ENCODE results near the gene SLC25A38. TPM values are rescaled to one million over a fixed set of nuclear protein-coding genes. Genes with fewer than 3 reads are reported as not detected.
"Not testable (repeated sequence)": the region's sequence is repeated elsewhere in the genome, so short reads cannot be mapped to it uniquely, and the experiment has no call there.

The SLC25A38 gene
- total RNA-seq, 4 donors from 2014 or later: 10.5 to 61.7 (median 40.4) TPM

DNA sequence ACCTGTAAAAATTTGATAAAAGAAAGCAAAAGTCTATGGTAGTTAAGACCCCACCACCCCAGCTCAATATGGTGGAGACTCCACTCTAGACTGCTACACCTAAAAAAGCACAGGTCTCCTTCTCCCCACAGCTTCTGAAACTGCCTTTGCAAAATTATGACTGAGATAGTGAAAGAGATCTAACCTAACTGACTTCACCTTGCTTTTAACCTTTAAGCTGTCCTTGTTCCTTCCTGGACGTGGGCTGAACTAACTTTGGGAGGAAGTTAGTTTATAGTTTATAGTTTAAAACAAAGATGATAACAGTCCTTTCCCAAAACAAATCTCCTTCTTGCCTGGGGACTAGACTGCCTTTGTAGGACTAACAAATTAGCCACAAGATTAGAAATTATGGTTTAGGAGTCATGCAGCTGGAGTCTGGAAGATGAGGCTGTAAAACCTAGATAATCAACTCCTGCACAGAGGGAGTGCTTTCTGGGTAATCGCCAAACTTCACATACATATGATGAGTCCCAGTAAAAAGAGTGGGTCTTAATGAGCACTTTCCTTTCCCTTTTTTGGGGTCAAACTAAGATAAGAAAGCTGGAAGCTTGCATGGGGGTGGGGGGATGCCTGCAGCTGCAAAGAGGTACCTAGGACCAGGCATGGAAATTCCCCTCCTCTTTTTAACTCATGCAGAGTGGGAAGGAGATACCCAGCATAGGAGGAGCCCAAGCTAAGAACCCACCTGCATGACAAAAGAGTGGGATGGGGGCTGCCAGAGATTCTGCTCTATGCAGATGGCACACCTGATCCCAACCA lies 36.2 kb upstream of the SLC25A38 start:
- H3K27me3 ChIP-seq: no peaks in the 10 kb centered on the region
- no peak for DNase-seq
- H3K4me3 ChIP-seq: no peak overlapping the region
- 11 to 15% methylated on average over 2 of the region's 2 CpGs for WGBS, 2 donors (ENCODE audit: low coverage in 1 of 2)
- H3K9me3 ChIP-seq: no peaks in the 10 kb centered on the region
- TF ChIP-seq, protein P1, sequence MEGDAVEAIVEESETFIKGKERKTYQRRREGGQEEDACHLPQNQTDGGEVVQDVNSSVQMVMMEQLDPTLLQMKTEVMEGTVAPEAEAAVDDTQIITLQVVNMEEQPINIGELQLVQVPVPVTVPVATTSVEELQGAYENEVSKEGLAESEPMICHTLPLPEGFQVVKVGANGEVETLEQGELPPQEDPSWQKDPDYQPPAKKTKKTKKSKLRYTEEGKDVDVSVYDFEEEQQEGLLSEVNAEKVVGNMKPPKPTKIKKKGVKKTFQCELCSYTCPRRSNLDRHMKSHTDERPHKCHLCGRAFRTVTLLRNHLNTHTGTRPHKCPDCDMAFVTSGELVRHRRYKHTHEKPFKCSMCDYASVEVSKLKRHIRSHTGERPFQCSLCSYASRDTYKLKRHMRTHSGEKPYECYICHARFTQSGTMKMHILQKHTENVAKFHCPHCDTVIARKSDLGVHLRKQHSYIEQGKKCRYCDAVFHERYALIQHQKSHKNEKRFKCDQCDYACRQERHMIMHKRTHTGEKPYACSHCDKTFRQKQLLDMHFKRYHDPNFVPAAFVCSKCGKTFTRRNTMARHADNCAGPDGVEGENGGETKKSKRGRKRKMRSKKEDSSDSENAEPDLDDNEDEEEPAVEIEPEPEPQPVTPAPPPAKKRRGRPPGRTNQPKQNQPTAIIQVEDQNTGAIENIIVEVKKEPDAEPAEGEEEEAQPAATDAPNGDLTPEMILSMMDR (IDR thresholded peaks at IDR 0.05): no peak
- no peak for TF ChIP-seq POLR2A (IDR thresholded peaks at IDR 0.05)
- no peak for TF ChIP-seq POLR2AphosphoS5 (IDR thresholded peaks at IDR 0.05)
- TF ChIP-seq EP300 (IDR thresholded peaks at IDR 0.05; ENCODE audit: low read depth): no peak
- peak overlapping the region; percentile 6 to 57 (median 46) for H3K27ac ChIP-seq
- intact Hi-C loops (cut with DNase I; ENCODE audit: low total_unique reads): no loop called here
- in situ Hi-C loops (cut with MboI; ENCODE audit: low pct_ligation_motif_present in 1 of 4, low pct_unique_long_range_greater_than_20kb in 1 of 4, low sequenced_read_pairs in 3 of 4): no loop called here
- H3K4me1 ChIP-seq: peaks cover 4 to 70% (median 35%) of the 10 kb centered on the region in 4 donors
- no peaks in the 10 kb centered on the region for H3K36me3 ChIP-seq

DNA sequence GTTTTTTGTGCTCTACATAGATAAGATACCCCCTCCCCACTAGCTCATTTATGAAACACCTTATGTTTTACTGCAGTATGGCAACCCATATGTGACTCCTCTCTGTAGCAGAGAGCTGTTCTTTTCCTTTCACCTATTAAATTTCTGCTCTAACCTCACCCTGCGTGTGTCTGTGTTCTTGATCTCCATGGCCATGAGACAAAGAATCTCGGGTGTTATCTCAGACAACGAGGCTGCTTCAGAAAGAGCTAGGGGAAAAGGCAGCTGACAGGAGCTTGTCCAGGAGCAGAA lies 35.6 kb upstream of the SLC25A38 start:
- in situ Hi-C loops (cut with MboI; ENCODE audit: low pct_ligation_motif_present in 1 of 4, low pct_unique_long_range_greater_than_20kb in 1 of 4, low sequenced_read_pairs in 3 of 4): no loop called here
- 27 to 31% methylated on average over 2 to 3 of the region's 3 CpGs for WGBS, 2 donors (ENCODE audit: low coverage in 1 of 2)
- Histone ChIP-seq H3K4me3 (no peak overlapping the region), H3K27ac (peak overlapping the region; percentile 6 to 57 (median 31)), H3K27me3 (no peaks in the 10 kb centered on the region), H3K36me3 (no peaks in the 10 kb centered on the region), H3K9me3 (no peaks in the 10 kb centered on the region), H3K4me1 (peaks cover 4 to 72% (median 35%) of the 10 kb centered on the region in 4 donors)
- DNase-seq: no peak
- intact Hi-C loops (cut with DNase I; ENCODE audit: low total_unique reads): no loop called here
- TF ChIP-seq, protein P1 (IDR thresholded peaks at IDR 0.05): no peak
- TF ChIP-seq EP300 (IDR thresholded peaks at IDR 0.05; ENCODE audit: low read depth) (no peak), POLR2A (IDR thresholded peaks at IDR 0.05) (no peak), POLR2AphosphoS5 (IDR thresholded peaks at IDR 0.05) (no peak)

DNA sequence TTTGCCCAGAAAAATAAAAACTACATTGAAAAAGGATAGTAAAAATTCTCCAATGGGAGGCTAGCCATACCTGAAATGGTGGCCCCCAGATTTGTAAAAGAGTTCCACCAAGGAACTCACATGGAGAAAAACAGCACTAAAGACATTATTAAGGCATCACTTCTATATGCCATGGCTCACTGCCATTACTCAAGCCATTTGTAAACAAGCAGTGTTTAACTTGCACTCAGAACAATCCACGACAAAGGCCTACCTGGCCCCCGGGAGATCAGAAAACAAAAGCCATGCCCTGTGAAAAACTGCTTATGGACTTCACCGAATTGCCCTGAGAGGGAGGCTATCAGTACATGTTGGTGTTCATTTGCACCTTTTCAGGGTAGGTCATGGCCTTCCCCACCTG lies 34.1 kb upstream of the SLC25A38 start:
- intact Hi-C loops (cut with DNase I; ENCODE audit: low total_unique reads): no loop called here
- Histone ChIP-seq H3K4me1 (peaks cover 4 to 62% (median 33%) of the 10 kb centered on the region in 4 donors), H3K27ac (peak overlapping the region; percentile 25 to 81 (median 75)), H3K4me3 (no peak overlapping the region), H3K27me3 (no peaks in the 10 kb centered on the region), H3K36me3 (no peaks in the 10 kb centered on the region), H3K9me3 (no peaks in the 10 kb centered on the region)
- in situ Hi-C loops (cut with MboI; ENCODE audit: low pct_ligation_motif_present in 1 of 4, low pct_unique_long_range_greater_than_20kb in 1 of 4, low sequenced_read_pairs in 3 of 4): no loop called here
- WGBS, 2 donors (ENCODE audit: low coverage in 1 of 2): 21% methylated on average over 3 of the region's 3 CpGs
- TF ChIP-seq, protein P1 (IDR thresholded peaks at IDR 0.05): no peak
- TF ChIP-seq POLR2A (IDR thresholded peaks at IDR 0.05): no peak
- no peak for DNase-seq

DNA sequence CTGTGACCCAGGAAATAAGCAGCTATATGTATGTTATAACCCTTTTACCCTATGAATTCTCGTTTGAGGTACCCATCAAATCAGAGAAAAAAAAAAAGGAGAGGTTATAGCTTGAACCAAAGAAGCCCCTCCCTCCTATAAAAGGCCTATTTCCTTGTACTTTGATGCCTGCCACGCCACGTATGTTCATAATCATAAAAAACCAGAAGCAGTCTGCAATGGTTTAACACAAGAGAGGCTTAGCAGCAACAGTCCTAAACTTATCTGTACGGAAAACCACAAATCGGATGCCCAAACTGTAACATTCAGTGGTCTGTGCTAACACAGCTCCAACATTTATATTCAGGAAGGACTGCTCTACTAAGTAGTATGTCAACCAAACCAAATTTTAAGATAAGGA lies 32.5 kb upstream of the SLC25A38 start:
- WGBS, 2 donors (ENCODE audit: low coverage in 1 of 2): 42 to 47% methylated on average over 2 to 5 of the region's 5 CpGs
- in situ Hi-C loops (cut with MboI; ENCODE audit: low pct_ligation_motif_present in 1 of 4, low pct_unique_long_range_greater_than_20kb in 1 of 4, low sequenced_read_pairs in 3 of 4): no loop called here
- Histone ChIP-seq H3K9me3 (no peaks in the 10 kb centered on the region), H3K4me1 (peaks cover 4 to 60% (median 33%) of the 10 kb centered on the region in 4 donors), H3K27ac (peak overlapping the region; percentile 72 to 81 (median 75)), H3K4me3 (no peak overlapping the region), H3K27me3 (no peaks in the 10 kb centered on the region), H3K36me3 (no peaks in the 10 kb centered on the region)
- TF ChIP-seq, protein P1 (IDR thresholded peaks at IDR 0.05): no peak
- TF ChIP-seq POLR2AphosphoS5 (IDR thresholded peaks at IDR 0.05) (peak in 1 of 3 donors; percentile 22), EP300 (IDR thresholded peaks at IDR 0.05; ENCODE audit: low read depth) (no peak)
- intact Hi-C loops (cut with DNase I; ENCODE audit: low total_unique reads): no loop called here
- DNase-seq: peak; percentile 30

DNA sequence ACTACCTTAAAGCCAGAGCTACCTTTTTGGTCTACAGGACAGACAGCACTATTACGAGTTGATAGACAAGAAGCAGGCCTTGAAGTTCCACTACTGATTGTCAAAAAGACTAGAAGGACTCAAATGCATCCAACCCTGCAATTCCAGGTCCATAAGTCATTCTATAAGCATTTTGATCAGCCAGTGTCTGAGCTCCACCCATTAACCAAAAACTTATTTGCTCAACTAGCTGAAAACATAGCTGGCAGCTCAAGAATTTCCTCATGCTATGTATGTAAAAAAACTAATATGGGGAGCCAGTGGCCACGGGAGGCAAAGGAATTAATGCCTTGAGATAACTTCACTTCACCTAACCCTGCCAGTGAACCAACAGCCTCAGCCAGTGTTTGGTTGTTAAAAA lies 32.0 kb upstream of the SLC25A38 start:
- intact Hi-C loops (cut with DNase I; ENCODE audit: low total_unique reads): not testable (repeated sequence)

DNA sequence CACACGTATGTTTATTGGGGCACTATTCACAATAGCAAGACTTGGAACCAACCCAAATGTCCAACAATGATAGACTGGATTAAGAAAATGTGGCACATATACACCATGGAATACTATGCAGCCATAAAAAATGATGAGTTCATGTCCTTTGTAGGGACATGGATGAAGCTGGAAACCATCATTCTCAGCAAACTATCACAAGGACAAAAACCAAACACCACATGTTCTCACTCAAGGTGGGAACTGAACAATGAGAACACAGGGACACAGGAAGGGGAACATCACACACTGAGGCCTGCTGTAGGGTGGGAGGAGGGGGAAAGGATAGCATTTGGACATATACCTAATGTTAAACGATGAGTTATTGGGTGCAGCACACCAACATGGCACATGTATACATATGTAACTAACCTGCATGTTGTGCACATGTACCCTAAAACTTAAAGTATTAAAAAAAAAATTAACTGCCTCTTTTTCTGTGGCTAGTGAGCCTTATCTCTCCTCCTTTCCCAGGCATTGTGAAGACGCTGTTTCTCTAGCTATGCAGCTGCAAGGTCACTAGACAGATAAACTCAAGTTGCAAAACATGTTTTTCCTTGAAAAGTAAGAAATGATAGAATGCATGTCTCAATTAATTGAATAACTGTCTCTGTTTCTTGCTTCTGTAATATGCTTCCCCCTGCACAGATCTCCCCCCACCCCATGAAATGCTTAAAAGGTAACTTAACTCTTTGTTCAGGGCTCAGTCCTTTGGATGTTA lies 29.8 kb upstream of the SLC25A38 start:
- intact Hi-C loops (cut with DNase I; ENCODE audit: low total_unique reads); in situ Hi-C loops (cut with MboI; ENCODE audit: low pct_ligation_motif_present in 1 of 4, low pct_unique_long_range_greater_than_20kb in 1 of 4, low sequenced_read_pairs in 3 of 4); H3K36me3 ChIP-seq; H3K27ac ChIP-seq; H3K9me3 ChIP-seq; H3K4me3 ChIP-seq; DNase-seq; H3K27me3 ChIP-seq: not testable (repeated sequence)
- 47 to 70% methylated on average over 3 of the region's 3 CpGs for WGBS, 2 donors (ENCODE audit: low coverage in 1 of 2)
- H3K4me1 ChIP-seq: peaks cover 4 to 34% (median 19%) of the 10 kb centered on the region in 4 donors

More for the DNA sequence above, 32.0 kb upstream of the SLC25A38 start:
- H3K4me3 ChIP-seq; H3K27me3 ChIP-seq; H3K9me3 ChIP-seq; H3K36me3 ChIP-seq; in situ Hi-C loops (cut with MboI; ENCODE audit: low pct_ligation_motif_present in 1 of 4, low pct_unique_long_range_greater_than_20kb in 1 of 4, low sequenced_read_pairs in 3 of 4); DNase-seq: not testable (repeated sequence)
- H3K27ac ChIP-seq: peak overlapping the region; percentile 72 to 81 (median 75)
- H3K4me1 ChIP-seq: peaks cover 4 to 56% (median 33%) of the 10 kb centered on the region in 4 donors
- WGBS, 2 donors (ENCODE audit: low coverage in 1 of 2): 40 to 67% methylated on average over 1 to 2 of the region's 2 CpGs

Measured in transverse colon (tissue), 4 donors.